K562 (cell line): ENCODE measurements around the gene CSTF1. TPM values are rescaled to one million over a fixed set of nuclear protein-coding genes. Genes with fewer than 3 reads are reported as not detected.

Source experiments
- RCOR1 ChIP-seq, 2 experiments: IDR thresholded peaks; 2 replicates each; pipeline ENCODE4 v1.6.1; 2012; ENCODE audit warnings: low read depth in 2 of 2, low read length in 2 of 2, borderline replicate concordance in 1 of 2, improper control_type of control experiment in 1 of 2
- polyA plus RNA-seq, 8 experiments: library from polyadenylated mRNA; depleted of rRNA in 4 of 8; stranded (reverse) in 5 of 8; unstranded in 3 of 8; fragments of >200 nt; fragmentation: Nextera tagmentation in 2 of 8; fragmentation: Illumina TruSeq in 1 of 8; extraction: Ambion mirVana in 2 of 8; extraction: Trizol in 1 of 8; gene quantifications; 2 replicates each; pipeline versions ENCODE4 v1.2.1 to v1.2.3, GENCODE V29; 2011 to 2014; ENCODE audit warnings: inconsistent platforms in 1 of 8, missing spikeins in 1 of 8
- total RNA-seq, 7 experiments: library from RNA; depleted of rRNA in 6 of 7; stranded (reverse); fragments of >200 nt in 6 of 7; fragmentation: Illumina TruSeq in 2 of 7; extraction: Trizol in 2 of 7; gene quantifications; 2 replicates each; pipeline versions ENCODE4 v1.2.1 to v1.2.3, GENCODE V29; 2011 to 2021; ENCODE audit warnings: low replicate concordance in 1 of 7
- TF ChIP-seq, protein P1 (sequence below): fragments of 450-650 bp; IDR thresholded peaks from 2 replicates; pipeline ENCODE4 v1.6.1; 2016; ENCODE audit warnings: mild to moderate bottlenecking, moderate library complexity

The CSTF1 gene
- total and polyA plus RNA-seq, 9 of the 15 experiments (the other 6 are each of a cell fraction or from before 2014, with no cell fraction given): 30.8 to 110 (median 53.4) TPM

DNA sequence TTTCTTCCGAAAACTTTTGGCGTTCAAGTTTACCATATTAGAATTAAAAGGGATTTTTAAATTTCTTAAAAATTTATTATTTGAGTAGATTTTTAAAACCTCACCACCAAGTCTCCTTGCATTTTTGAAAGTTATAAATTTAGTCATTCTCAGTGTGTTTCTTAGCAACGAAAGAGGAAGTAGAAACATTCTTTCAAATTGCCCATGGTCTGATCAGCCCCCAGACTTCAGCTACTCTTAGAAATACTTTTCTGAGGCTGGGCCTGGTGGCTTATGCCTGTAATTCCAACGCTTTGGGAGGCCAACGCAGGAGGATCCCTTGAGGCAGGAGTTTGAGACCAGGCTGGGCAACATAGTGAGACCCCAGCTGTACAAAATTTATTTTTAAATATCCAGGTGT, 60.9 kb downstream of the CSTF1 start (continued):
- TF ChIP-seq, protein P1, sequence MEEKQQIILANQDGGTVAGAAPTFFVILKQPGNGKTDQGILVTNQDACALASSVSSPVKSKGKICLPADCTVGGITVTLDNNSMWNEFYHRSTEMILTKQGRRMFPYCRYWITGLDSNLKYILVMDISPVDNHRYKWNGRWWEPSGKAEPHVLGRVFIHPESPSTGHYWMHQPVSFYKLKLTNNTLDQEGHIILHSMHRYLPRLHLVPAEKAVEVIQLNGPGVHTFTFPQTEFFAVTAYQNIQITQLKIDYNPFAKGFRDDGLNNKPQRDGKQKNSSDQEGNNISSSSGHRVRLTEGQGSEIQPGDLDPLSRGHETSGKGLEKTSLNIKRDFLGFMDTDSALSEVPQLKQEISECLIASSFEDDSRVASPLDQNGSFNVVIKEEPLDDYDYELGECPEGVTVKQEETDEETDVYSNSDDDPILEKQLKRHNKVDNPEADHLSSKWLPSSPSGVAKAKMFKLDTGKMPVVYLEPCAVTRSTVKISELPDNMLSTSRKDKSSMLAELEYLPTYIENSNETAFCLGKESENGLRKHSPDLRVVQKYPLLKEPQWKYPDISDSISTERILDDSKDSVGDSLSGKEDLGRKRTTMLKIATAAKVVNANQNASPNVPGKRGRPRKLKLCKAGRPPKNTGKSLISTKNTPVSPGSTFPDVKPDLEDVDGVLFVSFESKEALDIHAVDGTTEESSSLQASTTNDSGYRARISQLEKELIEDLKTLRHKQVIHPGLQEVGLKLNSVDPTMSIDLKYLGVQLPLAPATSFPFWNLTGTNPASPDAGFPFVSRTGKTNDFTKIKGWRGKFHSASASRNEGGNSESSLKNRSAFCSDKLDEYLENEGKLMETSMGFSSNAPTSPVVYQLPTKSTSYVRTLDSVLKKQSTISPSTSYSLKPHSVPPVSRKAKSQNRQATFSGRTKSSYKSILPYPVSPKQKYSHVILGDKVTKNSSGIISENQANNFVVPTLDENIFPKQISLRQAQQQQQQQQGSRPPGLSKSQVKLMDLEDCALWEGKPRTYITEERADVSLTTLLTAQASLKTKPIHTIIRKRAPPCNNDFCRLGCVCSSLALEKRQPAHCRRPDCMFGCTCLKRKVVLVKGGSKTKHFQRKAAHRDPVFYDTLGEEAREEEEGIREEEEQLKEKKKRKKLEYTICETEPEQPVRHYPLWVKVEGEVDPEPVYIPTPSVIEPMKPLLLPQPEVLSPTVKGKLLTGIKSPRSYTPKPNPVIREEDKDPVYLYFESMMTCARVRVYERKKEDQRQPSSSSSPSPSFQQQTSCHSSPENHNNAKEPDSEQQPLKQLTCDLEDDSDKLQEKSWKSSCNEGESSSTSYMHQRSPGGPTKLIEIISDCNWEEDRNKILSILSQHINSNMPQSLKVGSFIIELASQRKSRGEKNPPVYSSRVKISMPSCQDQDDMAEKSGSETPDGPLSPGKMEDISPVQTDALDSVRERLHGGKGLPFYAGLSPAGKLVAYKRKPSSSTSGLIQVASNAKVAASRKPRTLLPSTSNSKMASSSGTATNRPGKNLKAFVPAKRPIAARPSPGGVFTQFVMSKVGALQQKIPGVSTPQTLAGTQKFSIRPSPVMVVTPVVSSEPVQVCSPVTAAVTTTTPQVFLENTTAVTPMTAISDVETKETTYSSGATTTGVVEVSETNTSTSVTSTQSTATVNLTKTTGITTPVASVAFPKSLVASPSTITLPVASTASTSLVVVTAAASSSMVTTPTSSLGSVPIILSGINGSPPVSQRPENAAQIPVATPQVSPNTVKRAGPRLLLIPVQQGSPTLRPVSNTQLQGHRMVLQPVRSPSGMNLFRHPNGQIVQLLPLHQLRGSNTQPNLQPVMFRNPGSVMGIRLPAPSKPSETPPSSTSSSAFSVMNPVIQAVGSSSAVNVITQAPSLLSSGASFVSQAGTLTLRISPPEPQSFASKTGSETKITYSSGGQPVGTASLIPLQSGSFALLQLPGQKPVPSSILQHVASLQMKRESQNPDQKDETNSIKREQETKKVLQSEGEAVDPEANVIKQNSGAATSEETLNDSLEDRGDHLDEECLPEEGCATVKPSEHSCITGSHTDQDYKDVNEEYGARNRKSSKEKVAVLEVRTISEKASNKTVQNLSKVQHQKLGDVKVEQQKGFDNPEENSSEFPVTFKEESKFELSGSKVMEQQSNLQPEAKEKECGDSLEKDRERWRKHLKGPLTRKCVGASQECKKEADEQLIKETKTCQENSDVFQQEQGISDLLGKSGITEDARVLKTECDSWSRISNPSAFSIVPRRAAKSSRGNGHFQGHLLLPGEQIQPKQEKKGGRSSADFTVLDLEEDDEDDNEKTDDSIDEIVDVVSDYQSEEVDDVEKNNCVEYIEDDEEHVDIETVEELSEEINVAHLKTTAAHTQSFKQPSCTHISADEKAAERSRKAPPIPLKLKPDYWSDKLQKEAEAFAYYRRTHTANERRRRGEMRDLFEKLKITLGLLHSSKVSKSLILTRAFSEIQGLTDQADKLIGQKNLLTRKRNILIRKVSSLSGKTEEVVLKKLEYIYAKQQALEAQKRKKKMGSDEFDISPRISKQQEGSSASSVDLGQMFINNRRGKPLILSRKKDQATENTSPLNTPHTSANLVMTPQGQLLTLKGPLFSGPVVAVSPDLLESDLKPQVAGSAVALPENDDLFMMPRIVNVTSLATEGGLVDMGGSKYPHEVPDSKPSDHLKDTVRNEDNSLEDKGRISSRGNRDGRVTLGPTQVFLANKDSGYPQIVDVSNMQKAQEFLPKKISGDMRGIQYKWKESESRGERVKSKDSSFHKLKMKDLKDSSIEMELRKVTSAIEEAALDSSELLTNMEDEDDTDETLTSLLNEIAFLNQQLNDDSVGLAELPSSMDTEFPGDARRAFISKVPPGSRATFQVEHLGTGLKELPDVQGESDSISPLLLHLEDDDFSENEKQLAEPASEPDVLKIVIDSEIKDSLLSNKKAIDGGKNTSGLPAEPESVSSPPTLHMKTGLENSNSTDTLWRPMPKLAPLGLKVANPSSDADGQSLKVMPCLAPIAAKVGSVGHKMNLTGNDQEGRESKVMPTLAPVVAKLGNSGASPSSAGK: no peak
- TF ChIP-seq RCOR1 (IDR thresholded peaks at IDR 0.05; ENCODE audit: borderline replicate concordance in 1 of 2, low read depth in 2 of 2, low read length in 2 of 2): no peak
